Measurements from ENCODE around the gene PLCE1. TPM values are rescaled to one million over a fixed set of nuclear protein-coding genes. Genes with fewer than 3 reads are reported as not detected.

Gene PLCE1
- total RNA-seq, 4 donors from 2014 or later, result 13.5 to 23.0 (median 19.1) TPM

DNA sequence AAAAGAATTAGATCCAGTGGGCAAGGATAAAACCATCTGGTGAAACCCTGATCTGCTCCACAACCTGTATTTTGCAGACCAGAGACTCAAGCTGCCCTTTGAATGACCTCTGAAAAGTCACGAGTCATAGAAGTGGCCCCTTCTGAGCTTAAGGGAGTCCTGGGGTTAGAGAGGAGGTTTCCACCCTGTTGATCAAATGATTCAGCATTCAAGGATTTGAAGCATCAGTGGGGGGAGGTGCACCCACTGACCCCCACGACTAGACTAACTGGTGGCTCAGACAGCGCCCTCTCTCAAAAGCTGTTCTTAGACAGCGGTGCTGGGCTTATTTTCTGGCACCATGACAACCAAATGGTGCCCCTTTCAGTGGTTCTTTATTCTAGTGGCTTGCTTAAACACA is 44.3 kb downstream of the PLCE1 start:
- Histone ChIP-seq H3K27ac (no peak overlapping the region), H3K4me3 (no peak overlapping the region), H3K4me1 (peaks cover 0 to 5% (median 0%) of the 10 kb centered on the region in 3 donors), H3K9me3 (no peaks in the 10 kb centered on the region), H3K27me3 (no peaks in the 10 kb centered on the region), H3K36me3 (no peaks in the 10 kb centered on the region)
- no peak for TF ChIP-seq EP300 (IDR thresholded peaks at IDR 0.05)
- TF ChIP-seq POLR2AphosphoS5 (IDR thresholded peaks at IDR 0.05), result no peak
- no peak for TF ChIP-seq POLR2A (IDR thresholded peaks at IDR 0.05)
- TF ChIP-seq, protein P1, sequence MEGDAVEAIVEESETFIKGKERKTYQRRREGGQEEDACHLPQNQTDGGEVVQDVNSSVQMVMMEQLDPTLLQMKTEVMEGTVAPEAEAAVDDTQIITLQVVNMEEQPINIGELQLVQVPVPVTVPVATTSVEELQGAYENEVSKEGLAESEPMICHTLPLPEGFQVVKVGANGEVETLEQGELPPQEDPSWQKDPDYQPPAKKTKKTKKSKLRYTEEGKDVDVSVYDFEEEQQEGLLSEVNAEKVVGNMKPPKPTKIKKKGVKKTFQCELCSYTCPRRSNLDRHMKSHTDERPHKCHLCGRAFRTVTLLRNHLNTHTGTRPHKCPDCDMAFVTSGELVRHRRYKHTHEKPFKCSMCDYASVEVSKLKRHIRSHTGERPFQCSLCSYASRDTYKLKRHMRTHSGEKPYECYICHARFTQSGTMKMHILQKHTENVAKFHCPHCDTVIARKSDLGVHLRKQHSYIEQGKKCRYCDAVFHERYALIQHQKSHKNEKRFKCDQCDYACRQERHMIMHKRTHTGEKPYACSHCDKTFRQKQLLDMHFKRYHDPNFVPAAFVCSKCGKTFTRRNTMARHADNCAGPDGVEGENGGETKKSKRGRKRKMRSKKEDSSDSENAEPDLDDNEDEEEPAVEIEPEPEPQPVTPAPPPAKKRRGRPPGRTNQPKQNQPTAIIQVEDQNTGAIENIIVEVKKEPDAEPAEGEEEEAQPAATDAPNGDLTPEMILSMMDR (IDR thresholded peaks at IDR 0.05), result no peak
- no peak for ATAC-seq
- WGBS, 2 donors (ENCODE audit: low coverage in 1 of 2), result 61 to 71% methylated on average over 2 to 3 of the region's 4 CpGs

- H3K36me3 ChIP-seq, result no peaks in the 10 kb centered on the region
- no peaks in the 10 kb centered on the region for H3K27me3 ChIP-seq
- no peak for TF ChIP-seq POLR2A (IDR thresholded peaks at IDR 0.05)
- TF ChIP-seq POLR2AphosphoS5 (IDR thresholded peaks at IDR 0.05), result no peak
- TF ChIP-seq, protein P1 (IDR thresholded peaks at IDR 0.05), result no peak
- no peak for TF ChIP-seq EP300 (IDR thresholded peaks at IDR 0.05)
- no peak for ATAC-seq
- no peak overlapping the region for H3K27ac ChIP-seq
- no peaks in the 10 kb centered on the region for H3K9me3 ChIP-seq
- H3K4me3 ChIP-seq, result no peak overlapping the region
- H3K4me1 ChIP-seq, result peaks cover 0 to 2% (median 0%) of the 10 kb centered on the region in 3 donors
- 96% methylated on average over 4 of the region's 4 CpGs; no CpG with 5 or more reads in 1 of the 2 donors for WGBS, 2 donors (ENCODE audit: low coverage in 1 of 2)
Measured at GRCh38 chr10:94041206-94041605, 47.5 kb downstream of the PLCE1 start.

- H3K4me3 ChIP-seq, result no peak overlapping the region
Measured at GRCh38 chr10:94042001-94042833, 48.5 kb downstream of the PLCE1 start.

GRCh38 chr10:94042834-94043175 is 49.1 kb downstream of the PLCE1 start:
- WGBS, 2 donors (ENCODE audit: low coverage in 1 of 2), result 39 to 76% methylated on average over 3 to 4 of the region's 4 CpGs
- TF ChIP-seq POLR2A (IDR thresholded peaks at IDR 0.05) (no peak), POLR2AphosphoS5 (IDR thresholded peaks at IDR 0.05) (no peak), EP300 (IDR thresholded peaks at IDR 0.05) (no peak)
- TF ChIP-seq, protein P1 (IDR thresholded peaks at IDR 0.05), result no peak
- Histone ChIP-seq H3K4me1 (no peaks in the 10 kb centered on the region), H3K9me3 (no peaks in the 10 kb centered on the region), H3K27me3 (no peaks in the 10 kb centered on the region), H3K4me3 (no peak overlapping the region), H3K27ac (no peak overlapping the region), H3K36me3 (no peaks in the 10 kb centered on the region)
- no peak for ATAC-seq

More at GRCh38 chr10:94042001-94042833, 48.5 kb downstream of the PLCE1 start:
- no peak for TF ChIP-seq POLR2AphosphoS5 (IDR thresholded peaks at IDR 0.05)
- no peaks in the 10 kb centered on the region for H3K36me3 ChIP-seq
- no peaks in the 10 kb centered on the region for H3K9me3 ChIP-seq
- H3K4me1 ChIP-seq, result no peaks in the 10 kb centered on the region
- H3K27ac ChIP-seq, result no peak overlapping the region
- ATAC-seq, result no peak
- 39 to 84% methylated on average over 3 of the region's 3 CpGs for WGBS, 2 donors (ENCODE audit: low coverage in 1 of 2)
- H3K27me3 ChIP-seq, result no peaks in the 10 kb centered on the region

Other genes starting within 250 kb of the PLCE1 start
- 1 to 10 TPM in 1 of 4 donors, under 1 TPM in 2, not detected in 1; 0.17 to 1.9 (median 0.35) TPM for gene LGI1, start 236.0 kb upstream of the PLCE1 start, total RNA-seq
- 1 to 10 TPM; 3.4 to 5.5 (median 4.7) TPM for gene SLC35G1, start 100.0 kb upstream of the PLCE1 start, total RNA-seq

All from gastroesophageal sphincter (tissue), 4 donors.